H1 (cell line): ENCODE results near the gene MYO15B. TPM values are rescaled to one million over a fixed set of nuclear protein-coding genes. Genes with fewer than 3 reads are reported as not detected.

ENCODE experiments used
- CTCF ChIA-PET: fragments of 300-600 bp; sonication (Branson Sonifier 250); formaldehyde crosslinking; loops from one replicate; lab custom pipeline; 2021; ENCODE audit not compliant: partially characterized antibody; lab: Charles Lee
- POLR2A ChIA-PET: fragments of 300-600 bp; sonication (Branson Sonifier 250); formaldehyde crosslinking; loops from one replicate; lab custom pipeline; 2021; ENCODE audit warnings: inconsistent platforms; ENCODE audit not compliant: partially characterized antibody; lab: Charles Lee
- DNase-seq, 2 experiments: peaks; one replicate each; pipeline versions ENCODE4 v3.0.0 to v3.0.0-alpha.2; 2010 to 2022; ENCODE audit warnings: low spot score in 2 of 2, low read depth in 1 of 2, mixed read lengths in 1 of 2
- FAIRE-seq: peaks from 2 replicates; lab custom pipeline; 2011; peaks lifted over from hg19 to GRCh38; lab: Jason Lieb, UNC
- H2AFZ ChIP-seq: 2 replicates; pipeline ENCODE4 v1.8.1; 2012; ENCODE audit warnings: low read length, inconsistent platforms
- H2AK5ac ChIP-seq: 2 replicates; pipeline ENCODE4 v1.6.1; 2013; ENCODE audit warnings: low read depth, low read length
- H2BK120ac ChIP-seq: replicated peaks from 2 replicates; pipeline ENCODE3; 2013; ENCODE audit warnings: low read depth, low read length, inconsistent platforms
- H2BK12ac ChIP-seq: 2 replicates; pipeline ENCODE4 v1.6.1; 2013; ENCODE audit warnings: low read depth, low read length
- H2BK15ac ChIP-seq: 2 replicates; pipeline ENCODE4 v1.6.1; 2013; ENCODE audit warnings: low read length
- H2BK20ac ChIP-seq: 2 replicates; pipeline ENCODE4 v1.6.1; 2013; ENCODE audit warnings: low read length
- H2BK5ac ChIP-seq: 2 replicates; pipeline ENCODE4 v1.6.1; 2013; ENCODE audit warnings: low read depth, low read length
- H3K14ac ChIP-seq: 2 replicates; pipeline ENCODE4 v1.6.1; 2013; ENCODE audit warnings: inconsistent platforms; ENCODE audit not compliant: insufficient read length
- H3K18ac ChIP-seq: 2 replicates; pipeline ENCODE4 v1.6.1; 2013; ENCODE audit warnings: low read length; ENCODE audit errors: extremely low read depth
- H3K23ac ChIP-seq: 2 replicates; pipeline ENCODE4 v1.6.1; 2013; ENCODE audit warnings: inconsistent platforms; ENCODE audit not compliant: insufficient read length
- H3K23me2 ChIP-seq: 2 replicates; pipeline ENCODE4 v1.6.1; 2013; ENCODE audit warnings: low read depth, low read length
- H3K27ac ChIP-seq: 2 replicates; pipeline ENCODE4 v1.6.1; 2011; ENCODE audit warnings: low read depth, low read length, inconsistent platforms
- H3K27me3 ChIP-seq, 4 experiments: replicated peaks in 1 of 4; 1 replicate in 1 of 4; 2 replicates in 3 of 4; pipeline versions ENCODE4 v1.6.1 to v1.8.1; 2011 to 2013; ENCODE audit warnings: low read length in 3 of 4, mild to moderate bottlenecking in 3 of 4, inconsistent platforms in 2 of 4, mixed read lengths in 2 of 4, moderate library complexity in 1 of 4; ENCODE audit not compliant: control insufficient read depth in 3 of 4, insufficient read depth in 3 of 4; ENCODE audit errors: extremely low read depth in 1 of 4
- H3K36me3 ChIP-seq, 4 experiments: 2 replicates each; pipeline versions ENCODE4 v1.6.1 to v1.8.1; 2011 to 2013; ENCODE audit warnings: mild to moderate bottlenecking in 4 of 4, low read length in 3 of 4, moderate library complexity in 2 of 4, control low read depth in 1 of 4, inconsistent platforms in 1 of 4; ENCODE audit not compliant: insufficient read depth in 4 of 4, control insufficient read depth in 2 of 4
- H3K4ac ChIP-seq: replicated peaks from 2 replicates; pipeline ENCODE3; 2013; ENCODE audit warnings: low read length, low read depth, mixed read lengths, inconsistent platforms; ENCODE audit not compliant: insufficient read length
- H3K4me1 ChIP-seq, 4 experiments: replicated peaks in 1 of 4; 1 replicate in 1 of 4; 2 replicates in 3 of 4; pipeline versions ENCODE4 v1.6.1 to v1.8.1; 2011 to 2013; ENCODE audit warnings: low read length in 3 of 4, inconsistent platforms in 2 of 4, mixed read lengths in 1 of 4; ENCODE audit not compliant: insufficient read depth in 4 of 4, control insufficient read depth in 3 of 4
- H3K4me2 ChIP-seq, 2 experiments: 2 replicates each; pipeline versions ENCODE4 v1.6.1 to v1.8.1; 2011 to 2013; ENCODE audit warnings: low read depth in 2 of 2, low read length in 2 of 2, control low read depth in 1 of 2, inconsistent platforms in 1 of 2, mild to moderate bottlenecking in 1 of 2; ENCODE audit not compliant: insufficient read depth in 1 of 2
- H3K4me3 ChIP-seq, 4 experiments: fragments of 200-600, 300-600 bp in 1 of 4; sonication (generic), shearing (Covaris generic), sonication (Bioruptor Twin) in 1 of 4; 2 replicates each; pipeline versions ENCODE4 v1.5.1 to v1.8.1; 2011 to 2016; ENCODE audit warnings: low read length in 4 of 4, low read depth in 3 of 4, control low read depth in 2 of 4, inconsistent platforms in 2 of 4, mild to moderate bottlenecking in 2 of 4, mixed read lengths in 1 of 4, moderate library complexity in 1 of 4; ENCODE audit not compliant: insufficient read depth in 2 of 4; ENCODE audit errors: extremely low read depth in 1 of 4
- H3K56ac ChIP-seq: replicated peaks from 2 replicates; pipeline ENCODE3; 2013; ENCODE audit warnings: low read depth, mild to moderate bottlenecking, mixed read lengths, low read length, inconsistent platforms; ENCODE audit not compliant: insufficient read length
- H3K79me1 ChIP-seq: 2 replicates; pipeline ENCODE4 v1.6.1; 2013; ENCODE audit warnings: low read depth, low read length, control low read depth
- H3K79me2 ChIP-seq, 2 experiments: 2 replicates each; pipeline versions ENCODE4 v1.6.1 to v1.8.1; 2012 to 2013; ENCODE audit warnings: low read length in 2 of 2, mild to moderate bottlenecking in 2 of 2, inconsistent platforms in 1 of 2; ENCODE audit not compliant: insufficient read depth in 2 of 2, control insufficient read depth in 1 of 2
- H3K9ac ChIP-seq, 4 experiments: replicated peaks in 1 of 4; 1 replicate in 1 of 4; 2 replicates in 3 of 4; pipeline versions ENCODE4 v1.6.1 to v1.8.1; 2011 to 2013; ENCODE audit warnings: low read depth in 3 of 4, low read length in 3 of 4, control low read depth in 2 of 4, mild to moderate bottlenecking in 2 of 4, moderate library complexity in 2 of 4, inconsistent platforms in 1 of 4; ENCODE audit errors: extremely low read depth in 1 of 4
- H3K9me3 ChIP-seq, 2 experiments: 2 replicates each; pipeline versions ENCODE4 v1.6.1 to v1.8.1; 2012 to 2013; ENCODE audit warnings: mild to moderate bottlenecking in 2 of 2, moderate library complexity in 2 of 2, control low read depth in 1 of 2, inconsistent platforms in 1 of 2, low read depth in 1 of 2, low read length in 1 of 2, mixed read lengths in 1 of 2; ENCODE audit not compliant: insufficient read depth in 2 of 2
- H4K20me1 ChIP-seq, 2 experiments: replicated peaks in 1 of 2; 2 replicates each; pipeline versions ENCODE3 to v1.8.1; 2011 to 2013; ENCODE audit warnings: inconsistent platforms in 2 of 2, low read length in 2 of 2, mild to moderate bottlenecking in 1 of 2; ENCODE audit not compliant: insufficient read depth in 2 of 2, control insufficient read depth in 1 of 2
- H4K5ac ChIP-seq: 2 replicates; pipeline ENCODE4 v1.6.1; 2013; ENCODE audit warnings: low read length, low read depth, mixed read lengths, inconsistent platforms; ENCODE audit not compliant: insufficient read length
- H4K8ac ChIP-seq: 2 replicates; pipeline ENCODE4 v1.8.0; 2013; ENCODE audit warnings: mild to moderate bottlenecking, moderate library complexity, low read length, inconsistent platforms; ENCODE audit not compliant: insufficient read depth; ENCODE audit errors: extremely low read depth
- H4K91ac ChIP-seq: replicated peaks from 2 replicates; pipeline ENCODE3; 2013; ENCODE audit warnings: low read length, mixed read lengths, inconsistent platforms; ENCODE audit not compliant: insufficient read length
- TAF1 ChIP-seq: IDR thresholded peaks from 2 replicates; pipeline ENCODE4 v1.6.1; 2011; ENCODE audit warnings: mild to moderate bottlenecking, low read depth, low read length
- WGBS, 2 experiments: shearing (Covaris generic) in 1 of 2; methylation state at CpG; one replicate each; pipeline versions ENCODE4 v1.1.6 to v1.1.7; 2013 to 2015; ENCODE audit warnings: low lambda C conversion rate in 2 of 2, mixed read lengths in 2 of 2, inconsistent platforms in 1 of 2, low coverage in 1 of 2, missing lambda C conversion rate in 1 of 2; ENCODE audit not compliant: insufficient replicate concordance in 2 of 2, insufficient coverage in 1 of 2, insufficient read length in 1 of 2; ENCODE audit errors: extremely low coverage in 1 of 2, missing lambda C conversion rate in 1 of 2; 5-methylcytosine and 5-hydroxymethylcytosine counted together
- polyA plus RNA-seq, 7 experiments: library from polyadenylated mRNA; depleted of rRNA in 3 of 7; stranded (reverse) in 5 of 7; unstranded in 2 of 7; fragments of >200 nt in 5 of 7; fragments of 200-250 nt in 2 of 7; gene quantifications; 1 replicate in 5 of 7; 2 replicates in 1 of 7; 4 replicates in 1 of 7; pipeline versions ENCODE4 v1.2.1 to v1.2.3, GENCODE V29; 2011 to 2013; ENCODE audit warnings: missing spikeins in 2 of 7, mixed read lengths in 2 of 7
- total RNA-seq: library from RNA; stranded (reverse); fragmentation: NEBNext Ultra II Directional; extraction: Animal tissue kit (Norgen Biotek cat#: 25700); gene quantifications from 2 replicates; pipeline ENCODE4 v1.2.1, GENCODE V29; 2021

MYO15B gene
- total and polyA plus RNA-seq, 2 of the 8 experiments (the other 6 are each of a cell fraction or from before 2014, with no cell fraction given), result 7.1 to 11.2 TPM

DNA sequence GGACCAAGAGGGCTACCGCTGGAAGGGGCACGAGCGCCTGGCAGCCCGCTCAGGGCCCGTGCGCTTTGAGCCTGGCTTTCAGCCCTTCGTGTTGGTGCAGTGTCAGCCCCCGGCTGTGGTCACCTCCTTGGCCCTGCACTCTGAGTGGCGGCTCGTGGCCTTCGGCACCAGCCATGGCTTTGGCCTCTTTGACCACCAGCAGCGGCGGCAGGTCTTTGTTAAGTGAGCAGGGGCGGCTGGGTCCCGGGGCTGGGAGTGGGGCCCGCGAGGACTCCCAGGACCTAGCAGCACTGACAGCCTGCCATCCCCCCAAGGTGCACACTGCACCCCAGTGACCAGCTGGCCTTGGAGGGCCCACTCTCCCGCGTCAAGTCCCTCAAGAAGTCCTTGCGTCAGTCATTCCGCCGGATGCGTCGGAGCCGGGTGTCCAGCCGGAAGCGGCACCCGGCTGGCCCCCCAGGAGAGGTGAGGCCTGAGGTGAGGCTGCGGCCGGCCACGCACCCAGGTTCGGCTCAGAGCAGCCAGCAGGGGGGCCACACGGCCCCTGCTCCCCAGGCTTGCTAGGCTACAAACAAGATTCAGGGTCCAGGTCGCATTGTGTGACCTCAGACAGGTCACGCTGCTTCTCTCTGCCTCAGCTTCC is 17.4 kb upstream of the MYO15B start:
- no peak overlapping the region for H2BK5ac ChIP-seq
- no peak overlapping the region for H2AFZ ChIP-seq
- H3K4me2 ChIP-seq, result no peak overlapping the region
- H4K20me1 ChIP-seq, result peaks cover 1 to 2% of the 10 kb centered on the region in 2 experiments
- no peak overlapping the region for H2AK5ac ChIP-seq
- H3K27me3 ChIP-seq, result no peaks in the 10 kb centered on the region
- no peak overlapping the region for H3K27ac ChIP-seq
- H3K23ac ChIP-seq, result no peak overlapping the region
- H3K4ac ChIP-seq, result no peak overlapping the region
- H2BK20ac ChIP-seq, result no peak overlapping the region
- H3K9me3 ChIP-seq, result no peaks in the 10 kb centered on the region
- no peak overlapping the region for H3K9ac ChIP-seq
- no peak overlapping the region; the same call in 1 of the 2 replicates for H4K8ac ChIP-seq
- no peaks in the 10 kb centered on the region for H3K23me2 ChIP-seq
- H3K4me1 ChIP-seq, result no peaks in the 10 kb centered on the region
- no peak overlapping the region for H2BK12ac ChIP-seq
- H3K56ac ChIP-seq, result no peak overlapping the region
- no peak overlapping the region for H2BK15ac ChIP-seq
- ChIA-PET CTCF (interaction anchor here (1.0 kb wide), 1 partner anchor 11 kb away, joined by 3 read pairs; no protein-coding TSS in a partner anchor), POLR2A (interaction anchor here (0.9 to 1.1 kb wide), 2 partner anchors 8 to 13 kb away, joined by 3 to 5 read pairs; no protein-coding TSS in a partner anchor)
- DNase-seq (no peak), FAIRE-seq (no peak)
- no peak overlapping the region for H3K4me3 ChIP-seq
- H2BK120ac ChIP-seq, result no peak overlapping the region
- WGBS, 2 experiments, result 97% methylated on average over 30 of the region's 35 CpGs; no CpG with 5 or more reads in 1 of the 2 experiments
- H3K36me3 ChIP-seq, result peaks cover 0 to 6% (median 3%) of the 10 kb centered on the region in 4 experiments; a peak in 3 of 8 replicates
- H3K79me2 ChIP-seq, result no peaks in the 10 kb centered on the region
- no peaks in the 10 kb centered on the region for H3K79me1 ChIP-seq
- no peak overlapping the region for H4K5ac ChIP-seq
- no peak overlapping the region for H3K14ac ChIP-seq
- H4K91ac ChIP-seq, result no peak overlapping the region
- H3K18ac ChIP-seq, result no peak overlapping the region
- no peak for TF ChIP-seq TAF1
